ENCODE results near the gene RNF10. TPM values are rescaled to one million over a fixed set of nuclear protein-coding genes. Genes with fewer than 3 reads are reported as not detected.

RNF10 gene
- polyA plus RNA-seq, 1 of the 3 experiments (the other 2 are of a cell fraction): 118 TPM

DNA sequence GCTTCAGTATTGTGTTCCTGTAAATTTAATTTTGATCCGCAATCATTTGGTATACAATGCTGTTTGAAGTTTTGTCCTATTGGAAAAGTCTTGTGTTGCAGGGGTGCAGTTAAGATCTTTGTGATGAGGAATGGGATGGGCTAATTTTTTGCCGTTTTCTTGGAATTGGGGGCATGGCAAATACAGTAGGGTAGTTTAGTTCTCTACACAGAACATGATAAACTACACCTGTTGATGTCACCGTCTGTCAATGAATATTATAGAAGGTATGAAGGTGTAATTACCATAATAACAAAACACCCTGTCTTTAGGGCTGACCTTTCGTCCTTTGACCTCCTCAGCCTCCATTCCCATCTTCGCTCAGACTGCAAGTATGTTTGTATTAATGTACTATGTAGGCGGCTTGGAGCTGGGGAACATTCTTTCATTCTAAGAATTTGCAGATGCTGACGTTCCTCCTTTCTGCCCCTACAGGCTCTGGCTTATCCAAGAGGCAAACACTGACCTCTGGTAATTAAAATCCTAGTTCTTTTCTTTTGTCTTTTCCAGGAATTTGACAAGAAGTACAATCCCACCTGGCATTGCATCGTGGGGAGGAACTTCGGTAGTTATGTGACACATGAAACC is 36.5 kb upstream of the RNF10 start:
- Histone ChIP-seq H4K20me1 (ENCODE audit: insufficient read depth) (peaks cover 25% of the 10 kb centered on the region), H3K9ac (peak overlapping the region; percentile 81; the same call in 1 of the 2 replicates), H3F3A (replicated peaks; ENCODE audit: insufficient read depth) (peaks cover 25% of the 10 kb centered on the region), H3K4me3 (ENCODE audit: low read depth in 2 of 2, low read length in 1 of 2) (peak overlapping the region; percentile 83 to 89), H2AFZ (ENCODE audit: low read depth) (no peak overlapping the region), H3K27me3 (ENCODE audit: insufficient read depth) (no peaks in the 10 kb centered on the region), H3K9me2 (no peaks in the 10 kb centered on the region), H3K27ac (ENCODE audit: low read depth in 2 of 2, low read length in 1 of 2) (0 out of 4 replicates have a peak overlapping the region, but pooled peaks of 1 of the 2 experiments have one; percentile 29), H3K79me2 (ENCODE audit: insufficient read depth) (peaks cover 50% of the 10 kb centered on the region), H3K4me1 (ENCODE audit: control insufficient read depth in 1 of 2, insufficient read depth in 2 of 2, low read depth in 1 of 2, low read length in 1 of 2) (peaks cover 0 to 11% of the 10 kb centered on the region in 2 experiments; a peak in 2 of 4 replicates), H3K9me3 (no peaks in the 10 kb centered on the region), H3K4me2 (peak overlapping the region; percentile 81), H3K36me3 (replicated peaks in 1 of 2; ENCODE audit: control insufficient read depth in 1 of 2, insufficient read depth in 2 of 2, low read length in 1 of 2) (peaks cover 21 to 33% of the 10 kb centered on the region in 2 experiments)
- WGBS (ENCODE audit: low lambda C conversion rate): 28% methylated on average over 9 of the region's 9 CpGs
- TF ChIP-seq, protein P1, sequence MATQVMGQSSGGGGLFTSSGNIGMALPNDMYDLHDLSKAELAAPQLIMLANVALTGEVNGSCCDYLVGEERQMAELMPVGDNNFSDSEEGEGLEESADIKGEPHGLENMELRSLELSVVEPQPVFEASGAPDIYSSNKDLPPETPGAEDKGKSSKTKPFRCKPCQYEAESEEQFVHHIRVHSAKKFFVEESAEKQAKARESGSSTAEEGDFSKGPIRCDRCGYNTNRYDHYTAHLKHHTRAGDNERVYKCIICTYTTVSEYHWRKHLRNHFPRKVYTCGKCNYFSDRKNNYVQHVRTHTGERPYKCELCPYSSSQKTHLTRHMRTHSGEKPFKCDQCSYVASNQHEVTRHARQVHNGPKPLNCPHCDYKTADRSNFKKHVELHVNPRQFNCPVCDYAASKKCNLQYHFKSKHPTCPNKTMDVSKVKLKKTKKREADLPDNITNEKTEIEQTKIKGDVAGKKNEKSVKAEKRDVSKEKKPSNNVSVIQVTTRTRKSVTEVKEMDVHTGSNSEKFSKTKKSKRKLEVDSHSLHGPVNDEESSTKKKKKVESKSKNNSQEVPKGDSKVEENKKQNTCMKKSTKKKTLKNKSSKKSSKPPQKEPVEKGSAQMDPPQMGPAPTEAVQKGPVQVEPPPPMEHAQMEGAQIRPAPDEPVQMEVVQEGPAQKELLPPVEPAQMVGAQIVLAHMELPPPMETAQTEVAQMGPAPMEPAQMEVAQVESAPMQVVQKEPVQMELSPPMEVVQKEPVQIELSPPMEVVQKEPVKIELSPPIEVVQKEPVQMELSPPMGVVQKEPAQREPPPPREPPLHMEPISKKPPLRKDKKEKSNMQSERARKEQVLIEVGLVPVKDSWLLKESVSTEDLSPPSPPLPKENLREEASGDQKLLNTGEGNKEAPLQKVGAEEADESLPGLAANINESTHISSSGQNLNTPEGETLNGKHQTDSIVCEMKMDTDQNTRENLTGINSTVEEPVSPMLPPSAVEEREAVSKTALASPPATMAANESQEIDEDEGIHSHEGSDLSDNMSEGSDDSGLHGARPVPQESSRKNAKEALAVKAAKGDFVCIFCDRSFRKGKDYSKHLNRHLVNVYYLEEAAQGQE (IDR thresholded peaks at IDR 0.05; ENCODE audit: low read depth, low read length): no peak
- TF ChIP-seq POLR2AphosphoS5 (IDR thresholded peaks at IDR 0.05; ENCODE audit: low read depth, low read length) (no peak; the same call in 1 of the 2 replicates), RXRA (IDR thresholded peaks at IDR 0.05; ENCODE audit: borderline replicate concordance, low read depth) (no peak), ELF1 (IDR thresholded peaks at IDR 0.05) (no peak), YY1 (IDR thresholded peaks at IDR 0.05; ENCODE audit: low read depth) (no peak), RCOR1 (IDR thresholded peaks at IDR 0.05; ENCODE audit: low read length) (no peak), MXI1 (IDR thresholded peaks at IDR 0.05; ENCODE audit: low read depth, low read length) (no peak), EZH2phosphoT487 (IDR thresholded peaks at IDR 0.05; ENCODE audit: borderline replicate concordance, low read depth) (no peak), SIN3A (IDR thresholded peaks at IDR 0.05; ENCODE audit: borderline replicate concordance, low read depth, low read length) (no peak), USF1 (IDR thresholded peaks at IDR 0.05; ENCODE audit: borderline replicate concordance, low read depth) (no peak), MAX (IDR thresholded peaks at IDR 0.05; ENCODE audit: low read depth) (no peak), EP300 (IDR thresholded peaks at IDR 0.05; ENCODE audit: borderline replicate concordance in 1 of 2, low read depth in 1 of 2, low read length in 1 of 2) (no peak), TAF1 (IDR thresholded peaks at IDR 0.05; ENCODE audit: borderline replicate concordance, low read depth, low read length) (no peak)
- TF ChIP-seq, protein P2, sequence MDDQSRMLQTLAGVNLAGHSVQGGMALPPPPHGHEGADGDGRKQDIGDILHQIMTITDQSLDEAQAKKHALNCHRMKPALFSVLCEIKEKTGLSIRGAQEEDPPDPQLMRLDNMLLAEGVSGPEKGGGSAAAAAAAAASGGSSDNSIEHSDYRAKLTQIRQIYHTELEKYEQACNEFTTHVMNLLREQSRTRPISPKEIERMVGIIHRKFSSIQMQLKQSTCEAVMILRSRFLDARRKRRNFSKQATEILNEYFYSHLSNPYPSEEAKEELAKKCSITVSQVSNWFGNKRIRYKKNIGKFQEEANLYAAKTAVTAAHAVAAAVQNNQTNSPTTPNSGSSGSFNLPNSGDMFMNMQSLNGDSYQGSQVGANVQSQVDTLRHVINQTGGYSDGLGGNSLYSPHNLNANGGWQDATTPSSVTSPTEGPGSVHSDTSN (IDR thresholded peaks at IDR 0.05): no peak
- DNase-seq: no peak
- ChIA-PET CTCF (interaction anchor here (0.6 to 3.5 kb wide), 5 partner anchors 11 to 148 kb away, joined by 3 to 18 read pairs (median 4); partner anchors contain the start of gene SRSF9), POLR2A (interaction anchor here (0.9 to 2.8 kb wide), 2 partner anchors 10 to 29 kb away, joined by 6 to 12 read pairs; partner anchors contain the start of gene SRSF9)

Measured in SK-N-SH (cell line).